GM18870 (cell line): ENCODE measurements around the gene ADH1C.
"Not testable (repeated sequence)": the region's sequence is repeated elsewhere in the genome, so short reads cannot be mapped to it uniquely, and the experiment has no call there.

ENCODE experiments used
- ATAC-seq: cut with Tn5 transposase; IDR thresholded peaks from one replicate; pipeline ENCODE4 v1.9.1; 2021; ENCODE audit warnings: moderate library complexity; ENCODE audit not compliant: unreplicated experiment

ADH1C gene

DNA sequence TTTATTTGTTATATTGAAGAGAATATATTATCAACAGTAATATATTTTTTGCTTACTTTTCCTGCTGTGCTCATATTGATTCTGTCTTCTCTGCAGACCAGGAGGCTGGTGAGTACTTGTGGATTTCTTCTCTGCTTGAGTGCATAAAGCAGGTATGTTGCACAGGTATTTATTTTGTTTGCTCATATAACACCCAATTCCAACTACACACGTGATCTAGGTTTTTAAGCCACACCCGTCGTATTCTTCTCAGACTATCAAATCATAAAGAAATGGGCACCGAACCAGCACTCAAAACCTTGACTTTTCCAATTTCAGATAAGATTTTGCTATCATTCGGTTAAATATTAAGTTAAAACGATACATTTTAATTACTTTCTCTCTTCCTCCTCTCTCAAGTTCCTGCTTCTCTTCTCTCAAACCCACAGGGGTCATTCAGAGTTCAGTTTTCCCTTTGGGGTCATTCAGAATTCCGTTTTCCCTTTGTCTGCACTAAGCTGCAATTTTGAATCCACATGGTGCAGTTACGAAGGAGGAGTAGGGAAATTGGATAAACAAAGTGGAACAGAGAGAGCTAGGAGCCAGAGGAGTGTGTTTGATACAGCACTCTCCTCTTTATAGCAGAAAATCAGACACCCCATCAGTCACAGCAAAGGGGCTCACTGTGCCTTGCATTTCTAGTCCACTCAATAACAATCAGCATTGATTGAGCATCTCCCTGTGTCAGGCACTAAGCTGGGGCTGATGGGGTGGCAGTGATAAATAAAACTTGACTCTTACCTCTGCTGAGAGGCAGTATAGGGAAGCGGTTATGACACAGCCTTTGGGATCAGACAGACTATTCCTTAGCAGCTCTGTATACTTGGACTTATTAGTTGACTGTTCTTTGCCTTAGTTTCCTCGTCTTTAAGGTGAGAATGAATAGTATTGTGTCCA lies at the start of gene ADH1C:
Gene ADH1C (minus strand): TSS at position 145 of the 936 bp plus-strand sequence. CDS start 71 bp downstream, at position 74.
- ATAC-seq = no peak

DNA sequence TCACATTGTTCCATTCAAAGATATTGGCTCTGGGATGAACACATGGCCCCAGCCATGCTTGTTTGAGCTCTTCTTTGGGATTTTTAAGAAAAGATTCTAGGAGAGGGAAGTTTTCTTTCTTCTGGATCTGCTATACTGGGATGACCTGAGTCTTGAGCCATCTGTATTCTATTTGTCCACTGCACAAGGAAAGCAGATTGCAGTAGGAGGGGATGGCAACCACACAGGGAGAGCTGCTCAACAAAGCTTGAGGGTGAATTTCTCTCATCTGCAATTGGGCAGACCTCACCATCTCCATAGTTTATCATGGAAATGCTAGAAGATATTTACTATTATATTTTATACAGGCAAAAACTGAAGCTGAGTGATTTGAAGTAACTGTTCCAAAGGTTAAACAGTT lies 48.3 kb upstream of the ADH1C start:
- no peak for ATAC-seq

DNA sequence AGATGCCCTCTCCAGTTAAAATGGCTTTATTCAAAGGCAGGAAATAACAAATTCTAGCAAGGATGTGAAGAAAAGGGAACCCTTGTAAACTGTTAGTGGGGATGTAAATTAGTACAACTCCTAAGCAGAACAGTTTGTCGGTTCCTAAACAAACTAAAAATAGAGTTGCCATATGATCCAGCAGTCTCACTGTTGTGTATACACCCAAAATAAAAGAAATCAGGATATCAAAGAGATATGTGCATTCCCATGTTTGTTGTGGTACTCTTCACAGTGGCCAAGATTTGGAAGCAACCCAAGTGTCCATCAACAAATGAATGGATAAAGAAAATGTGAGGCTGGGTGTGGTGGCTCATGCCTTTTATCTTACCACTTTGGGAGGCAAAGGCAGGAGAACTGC lies 46.5 kb upstream of the ADH1C start:
- no peak for ATAC-seq

DNA sequence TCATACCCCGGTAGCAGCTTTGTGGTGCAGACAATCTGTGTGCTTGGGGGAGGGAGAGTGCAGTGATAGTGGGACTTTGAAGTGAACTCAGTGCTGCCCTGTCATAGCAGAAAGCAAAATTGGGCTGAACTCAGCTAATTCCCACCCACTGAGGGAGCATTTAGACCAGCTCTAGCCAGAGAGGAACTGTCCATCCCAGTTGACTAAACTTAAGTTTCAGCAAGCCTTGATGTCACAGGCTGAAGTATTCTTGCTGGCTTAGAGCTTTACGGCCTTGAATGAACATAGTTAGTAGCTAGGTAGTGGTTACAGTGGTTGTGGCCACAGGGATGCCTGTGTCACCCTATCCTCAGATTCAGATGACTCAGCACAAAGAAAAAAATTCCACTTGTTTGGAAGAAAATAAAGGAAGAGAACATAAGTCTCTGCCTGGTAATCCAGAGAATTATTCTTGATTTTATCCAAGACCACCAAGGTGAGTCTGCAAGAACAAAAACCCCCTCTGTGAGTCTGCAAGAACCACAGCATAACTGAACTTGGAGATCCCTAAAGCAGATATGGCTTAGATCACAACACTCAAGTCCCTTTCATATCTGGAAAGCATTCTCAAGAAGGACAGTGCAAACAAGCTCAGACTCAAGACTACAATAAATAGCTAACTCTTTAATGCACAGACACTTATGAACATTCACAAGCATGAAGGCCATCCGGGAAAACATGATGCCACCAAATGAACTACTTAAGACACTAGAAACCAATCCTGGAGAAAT lies 43.2 kb upstream of the ADH1C start:
- peak; percentile 67 for ATAC-seq

DNA sequence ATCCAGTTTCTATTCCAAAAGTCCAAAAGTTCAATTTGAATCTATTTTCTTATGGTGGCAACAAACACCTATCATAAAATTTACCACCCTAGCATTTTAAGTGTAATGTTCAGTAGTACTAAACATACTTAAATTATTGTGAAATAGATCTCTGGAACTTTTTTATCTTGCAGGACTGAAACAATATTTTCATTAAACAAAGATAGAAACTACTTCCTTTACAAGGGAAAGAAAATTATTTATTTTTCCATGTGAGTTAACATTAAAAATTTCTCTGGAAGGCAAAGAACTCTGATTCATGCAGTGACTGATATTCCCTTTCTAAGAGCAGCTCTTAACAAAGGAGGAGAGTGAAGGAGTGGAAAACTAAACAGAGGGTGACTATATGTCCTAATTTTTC lies 42.4 kb upstream of the ADH1C start:
- ATAC-seq = no peak

DNA sequence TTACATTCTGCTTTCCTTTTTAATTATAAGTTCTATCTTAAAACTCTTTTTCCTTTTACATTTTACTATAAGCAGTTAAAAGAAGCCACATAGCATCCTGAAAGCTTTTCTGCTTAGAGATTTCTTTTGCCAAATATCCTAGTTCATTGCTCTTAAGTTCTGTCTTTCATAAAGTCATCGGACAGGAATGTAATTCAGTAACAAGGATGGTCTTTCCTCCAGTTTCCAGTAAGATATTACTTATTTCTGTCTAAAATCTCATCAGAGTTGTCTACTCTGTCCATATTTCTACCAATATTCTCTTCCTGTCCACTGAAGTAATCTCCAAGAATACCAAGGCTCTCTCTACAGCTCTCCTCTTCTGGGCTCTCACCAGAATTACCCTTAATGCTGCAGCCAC lies 37.5 kb upstream of the ADH1C start:
- ATAC-seq = no peak

DNA sequence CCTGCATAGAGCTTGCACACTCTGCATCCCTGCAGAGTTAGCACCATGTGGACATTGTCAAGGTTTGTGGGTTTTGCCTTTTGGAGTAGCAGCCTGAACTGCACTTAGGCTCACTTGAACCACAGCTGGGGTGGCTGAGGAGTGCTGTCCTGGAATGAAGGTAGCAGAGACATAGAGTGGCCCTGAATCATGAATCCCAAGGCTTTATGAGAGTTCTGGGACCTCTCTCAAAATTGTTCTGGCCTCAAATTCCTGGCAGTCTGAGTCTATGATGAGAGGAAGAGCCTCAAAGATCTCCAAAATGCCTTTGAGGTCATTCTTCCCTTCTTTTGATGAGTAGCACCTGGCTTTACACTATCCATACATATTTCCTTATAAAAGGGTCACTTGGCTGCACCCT lies 37.1 kb upstream of the ADH1C start:
- no peak for ATAC-seq

DNA sequence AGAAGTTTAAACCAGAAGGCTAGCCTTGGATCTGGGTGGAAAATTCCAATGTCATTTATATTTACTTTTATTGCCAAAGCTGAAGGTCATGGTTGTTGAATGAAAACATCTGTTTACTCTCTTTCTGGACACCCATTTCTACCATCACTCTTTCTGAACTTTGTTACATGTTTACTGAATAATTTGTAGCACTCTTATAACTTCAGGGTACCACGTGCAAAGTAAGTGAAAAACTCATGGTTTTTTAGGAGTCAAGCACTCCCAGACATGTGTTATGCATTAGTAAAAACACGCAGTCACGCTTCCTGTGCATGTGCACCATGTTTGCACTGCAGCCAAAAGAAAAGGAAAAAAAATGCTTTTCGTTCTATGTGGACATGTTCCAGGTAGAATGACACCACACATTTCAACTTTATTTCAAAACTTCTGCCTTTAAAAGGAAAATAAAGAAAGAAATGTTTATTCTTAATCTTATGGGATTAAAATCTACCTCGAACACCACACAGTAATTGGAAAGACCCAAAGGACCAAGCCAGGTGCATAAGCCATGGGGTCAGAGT lies 31.4 kb upstream of the ADH1C start:
- ATAC-seq = no peak

DNA sequence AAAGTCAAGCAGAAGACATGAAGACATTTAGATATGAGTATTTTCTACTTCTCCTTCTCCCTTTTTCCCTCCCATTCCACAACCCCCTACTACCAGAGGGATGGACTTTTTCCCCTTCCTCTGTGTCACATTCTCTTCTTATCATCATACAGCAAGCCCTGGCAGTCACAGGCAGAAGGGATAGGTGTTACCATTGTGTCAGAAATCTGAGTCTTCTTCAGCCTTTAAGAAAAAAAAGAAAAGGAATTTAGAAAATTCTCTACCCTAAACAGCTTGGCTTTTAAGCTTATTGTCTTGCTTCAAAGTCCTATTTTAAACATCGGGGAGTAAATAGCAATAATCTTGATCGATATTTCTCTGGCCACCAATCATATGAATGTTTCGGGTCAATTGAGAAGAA lies 30.9 kb upstream of the ADH1C start:
- no peak for ATAC-seq

DNA sequence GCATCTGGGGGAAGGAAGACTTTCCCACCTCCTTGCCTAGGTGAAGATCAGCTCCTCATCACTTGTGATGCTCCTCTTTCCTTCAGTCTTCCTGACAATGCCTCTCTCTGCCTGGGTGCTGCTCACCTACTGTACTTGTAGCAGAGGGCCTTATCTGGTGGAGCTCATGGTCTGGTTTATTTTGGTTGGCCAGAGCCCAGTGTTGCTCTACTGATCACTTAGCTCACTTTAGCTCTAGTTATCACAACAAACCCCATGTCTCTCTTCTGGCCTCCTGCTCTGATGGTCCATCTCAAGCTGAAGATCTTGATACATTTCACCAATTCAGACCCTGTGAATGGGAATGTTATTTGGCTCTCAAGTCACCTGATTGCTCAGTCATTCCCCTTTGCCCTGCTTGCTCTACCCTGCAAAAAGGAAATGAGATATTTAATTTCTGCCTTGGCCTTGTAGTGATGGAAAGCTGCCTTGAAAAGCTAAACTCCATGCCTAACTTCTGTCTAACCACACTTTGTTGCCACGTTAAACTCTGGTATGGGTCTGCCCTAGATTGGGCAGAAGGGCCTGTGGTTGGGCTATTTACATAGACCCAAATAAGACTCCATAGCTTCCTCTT lies 30.3 kb upstream of the ADH1C start:
- ATAC-seq = no peak

DNA sequence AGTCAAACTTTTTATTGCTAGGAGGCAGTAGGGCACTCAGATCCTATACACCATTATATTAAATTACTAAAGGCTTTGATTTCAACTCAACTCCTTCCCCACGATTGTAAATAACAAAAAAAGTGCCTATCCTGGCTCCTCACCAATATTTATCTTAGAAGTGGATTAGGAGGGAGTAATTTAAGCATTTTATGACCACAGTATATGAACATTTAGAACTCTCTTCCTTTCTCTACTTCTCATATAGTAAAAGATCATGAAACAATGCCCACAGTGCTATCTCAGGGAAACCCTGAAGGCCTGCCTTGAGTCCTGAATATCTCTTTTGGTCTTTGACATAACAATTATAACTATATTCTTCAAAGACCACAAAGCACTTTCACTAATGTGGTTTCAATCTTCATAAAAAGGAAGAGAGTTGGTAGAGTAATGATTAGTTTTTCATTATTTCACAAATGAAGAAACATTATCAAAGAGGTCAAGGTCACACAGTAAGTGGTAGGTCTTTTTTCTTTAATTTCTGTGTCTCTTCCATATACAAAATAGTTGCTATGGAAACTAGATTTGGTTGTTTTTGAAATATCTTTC lies 29.1 kb upstream of the ADH1C start:
- ATAC-seq = peak; percentile 48

DNA sequence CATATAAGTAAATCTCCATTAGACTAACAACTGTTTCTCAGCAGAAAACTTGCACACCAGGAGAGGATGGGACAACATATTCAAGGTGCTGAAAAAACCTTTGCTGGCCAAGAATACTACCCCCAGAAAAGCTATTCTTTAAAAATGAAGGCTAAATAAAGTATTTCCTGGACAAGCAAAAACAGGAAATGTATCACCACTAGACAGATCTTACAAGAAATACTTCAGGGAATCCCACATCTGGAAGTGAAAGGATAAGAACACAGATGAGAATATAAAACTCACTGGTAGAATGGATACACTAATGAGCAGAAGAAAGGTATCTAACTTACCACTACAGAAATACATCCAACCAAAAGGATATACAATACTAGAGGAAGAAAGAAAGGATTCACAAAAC lies 27.0 kb upstream of the ADH1C start:
- no peak for ATAC-seq

DNA sequence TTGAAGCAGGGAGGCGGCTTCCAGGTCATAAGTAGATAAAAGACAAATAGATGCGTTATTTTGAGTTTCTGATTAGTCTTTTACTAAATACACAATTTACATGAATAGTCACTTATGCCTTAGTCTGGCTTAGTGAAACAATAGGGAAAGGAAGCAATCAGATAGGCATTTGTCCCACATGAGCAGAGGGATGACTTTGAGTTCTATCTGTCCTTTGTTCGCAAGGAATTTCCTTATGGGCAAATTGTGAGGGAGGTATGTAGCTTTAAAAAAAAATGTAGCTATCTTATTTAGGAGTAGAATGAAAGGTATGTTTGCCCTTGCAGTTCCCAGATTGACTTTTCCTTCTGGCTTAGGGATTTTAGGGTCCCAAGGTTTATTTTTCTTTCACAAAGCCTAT lies 26.3 kb upstream of the ADH1C start:
- ATAC-seq = no peak

DNA sequence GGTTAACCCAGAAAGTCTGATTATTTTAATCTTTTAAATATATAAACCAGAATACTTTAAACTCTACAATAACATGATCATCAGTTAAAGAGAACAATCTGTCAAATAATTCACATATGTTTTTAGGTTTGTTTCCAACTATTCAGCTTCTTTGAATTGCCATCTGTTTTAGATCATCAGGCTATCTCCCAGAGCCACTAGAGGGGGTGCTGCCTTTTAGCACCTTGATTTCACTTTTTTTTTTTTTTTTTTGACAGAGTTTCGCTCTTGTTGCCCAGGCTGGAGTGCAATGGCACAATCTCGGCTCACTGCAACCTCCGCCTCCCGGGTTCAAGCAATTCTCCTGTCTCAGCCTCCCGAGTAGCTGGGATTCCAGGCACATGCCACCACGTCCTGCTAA lies 24.8 kb upstream of the ADH1C start:
- peak; percentile 40 for ATAC-seq

DNA sequence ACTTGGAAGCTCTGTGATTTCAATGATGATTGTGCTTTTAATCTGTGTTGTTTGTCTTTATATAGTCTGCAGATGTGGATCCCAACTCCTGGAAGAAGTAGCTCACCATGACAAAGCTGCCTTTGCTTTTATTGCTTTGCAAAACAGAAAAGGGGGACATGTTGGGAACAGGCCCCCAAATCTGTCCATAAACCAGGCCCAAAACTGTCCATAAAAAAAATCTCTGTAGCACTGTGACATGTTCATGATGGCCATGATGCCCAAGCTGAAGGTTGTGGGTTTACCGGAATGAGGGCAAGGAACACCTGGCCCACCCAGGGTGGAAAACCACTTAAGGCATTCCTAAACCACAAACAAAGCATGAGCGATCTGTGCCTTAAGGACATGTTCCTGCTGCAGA lies 19.9 kb upstream of the ADH1C start:
- ATAC-seq = not testable (repeated sequence)

DNA sequence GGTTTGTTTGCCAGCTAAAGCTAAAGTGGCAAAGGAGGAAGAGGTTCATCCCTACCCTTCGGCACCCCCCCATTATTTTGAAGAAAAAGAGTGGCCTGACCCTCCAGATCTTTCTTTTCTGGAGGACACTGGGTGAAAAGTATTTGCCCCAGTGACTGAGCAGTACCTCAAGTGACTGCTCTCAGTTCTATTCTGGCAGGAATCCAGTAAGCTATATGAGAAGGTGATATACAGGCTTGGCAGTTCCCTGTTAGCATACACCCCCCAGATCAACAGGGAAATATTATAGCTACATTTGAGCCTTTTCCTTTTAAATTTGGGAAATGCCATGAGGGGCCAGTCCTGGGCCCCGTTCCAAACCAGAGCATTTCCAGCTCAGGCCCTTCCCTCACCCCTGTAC lies 15.3 kb upstream of the ADH1C start:
- not testable (repeated sequence) for ATAC-seq

DNA sequence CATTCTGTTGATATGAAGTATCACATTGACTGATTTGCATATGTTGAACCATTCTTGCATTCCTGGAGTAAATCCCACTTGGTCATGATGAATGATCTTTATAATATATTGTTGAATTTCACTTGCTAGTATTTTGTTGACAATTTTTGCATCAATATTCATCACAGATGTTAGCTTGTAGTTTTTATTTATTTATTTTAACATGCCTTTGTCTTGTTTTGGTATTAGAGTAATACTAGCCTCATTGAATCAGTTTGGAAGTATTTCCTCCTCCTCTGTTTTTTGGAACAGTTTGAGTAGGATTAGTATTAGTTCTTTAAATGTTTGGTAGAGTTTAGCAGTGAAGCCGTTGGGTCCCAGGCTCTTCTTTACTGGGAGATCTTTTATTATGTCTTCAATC lies 13.9 kb upstream of the ADH1C start:
- ATAC-seq = no peak

DNA sequence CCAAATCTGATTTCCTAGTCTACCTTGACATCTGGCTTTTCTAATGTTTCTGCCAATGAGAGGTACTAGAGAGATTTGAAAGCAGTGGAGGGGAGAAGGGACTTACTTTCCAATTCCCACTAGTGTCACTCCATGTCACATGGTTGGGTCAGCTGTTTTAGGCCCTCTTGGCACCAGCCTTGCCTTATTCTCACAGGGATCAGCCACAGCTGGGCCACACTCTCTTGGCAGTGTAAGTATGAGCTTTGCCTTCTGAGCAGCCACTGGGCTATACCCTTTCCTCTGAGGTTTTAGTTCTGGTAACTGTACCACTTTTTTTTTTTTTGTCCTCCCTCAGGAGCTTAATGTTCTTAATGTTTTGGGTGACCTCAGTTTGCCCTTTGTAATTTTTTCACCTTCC lies 10.2 kb upstream of the ADH1C start:
- no peak for ATAC-seq

DNA sequence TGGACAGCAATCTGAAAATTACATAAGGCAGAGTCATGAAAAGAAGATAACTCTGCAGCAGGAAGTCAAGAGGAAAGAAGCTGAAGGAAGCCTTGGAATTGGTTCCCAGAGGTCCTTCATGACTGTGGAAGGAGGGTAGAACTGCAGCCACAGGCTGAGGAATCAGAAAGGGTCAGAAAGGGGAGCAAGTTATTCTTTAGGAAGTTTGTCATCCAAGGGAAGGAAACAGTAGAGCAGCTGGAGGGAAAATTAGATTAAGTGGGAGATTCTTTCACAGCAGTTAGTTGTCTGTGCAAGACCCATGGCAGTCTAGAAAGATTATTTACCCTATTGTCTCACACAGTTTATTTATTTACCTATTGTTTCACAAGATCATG lies 9.3 kb upstream of the ADH1C start:
- no peak for ATAC-seq

DNA sequence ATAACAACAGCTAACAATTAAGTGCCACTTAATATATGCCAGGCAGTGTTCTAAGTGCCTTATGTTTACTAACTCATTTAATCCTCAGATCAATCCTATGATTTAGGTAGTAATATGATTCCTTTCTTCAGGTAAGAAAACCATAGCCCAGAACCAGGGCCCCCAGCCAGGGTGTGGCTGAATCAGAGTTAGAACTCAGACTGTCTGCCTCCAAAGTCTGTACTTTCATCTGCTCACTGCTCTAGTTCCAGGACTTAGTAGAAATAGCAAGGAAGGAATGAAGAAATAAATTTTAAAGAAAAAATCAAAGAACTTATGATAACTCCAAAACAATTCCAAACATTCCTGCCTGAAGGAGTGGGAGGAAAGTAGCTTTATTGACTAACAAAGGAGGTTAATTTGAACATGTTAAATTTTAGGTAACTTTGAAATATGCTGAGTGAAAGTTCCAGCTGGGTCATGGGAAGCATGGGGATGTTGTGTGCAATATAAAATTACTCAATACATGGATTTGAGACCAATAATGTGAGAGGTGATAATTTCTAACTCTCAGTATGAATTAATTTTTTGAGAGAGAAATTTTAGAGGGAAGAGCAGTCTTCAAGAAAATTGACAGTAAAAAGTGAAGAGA lies 8.8 kb upstream of the ADH1C start:
- ATAC-seq = no peak
